Ammon's horn (tissue), 1 donor: ENCODE results near the gene ZNF714.
A peak's percentile ranks its signal among the peaks of the same experiment; 100 is the strongest.

Source experiments
- DNase-seq: peaks from one replicate; pipeline ENCODE4 v3.0.0-alpha.2; 2016; ENCODE audit warnings: low spot score

The ZNF714 gene

GRCh38 chr19:21082011-21082975, at the start of gene ZNF714:
Gene ZNF714 (plus strand): TSS chr19:21082203. CDS start chr19:21098269, 16,066 bp downstream.
- peak; percentile 93 for DNase-seq

GRCh38 chr19:21045028-21045427, 37.0 kb upstream of the ZNF714 start:
- no peak for DNase-seq

GRCh38 chr19:21046489-21046888, 35.5 kb upstream of the ZNF714 start:
- no peak for DNase-seq

- DNase-seq = no peak
These were observed 34.3 kb upstream of the ZNF714 start for GRCh38 chr19:21047716-21048115.

GRCh38 chr19:21052902-21053301, 29.1 kb upstream of the ZNF714 start:
- DNase-seq = no peak

GRCh38 chr19:21065336-21065735, 16.7 kb upstream of the ZNF714 start:
- no peak for DNase-seq

GRCh38 chr19:21084343-21084742, 2.3 kb downstream of the ZNF714 start:
- DNase-seq = no peak

GRCh38 chr19:21087871-21088270, 5.9 kb downstream of the ZNF714 start:
- no peak for DNase-seq

- DNase-seq = no peak
These were observed 10.1 kb downstream of the ZNF714 start for GRCh38 chr19:21092109-21092508.

GRCh38 chr19:21094347-21095025, 12.5 kb downstream of the ZNF714 start:
- no peak for DNase-seq

- no peak for DNase-seq
These were observed 16.3 kb downstream of the ZNF714 start for GRCh38 chr19:21098291-21098690.

- DNase-seq = no peak
These were observed 19.7 kb downstream of the ZNF714 start for GRCh38 chr19:21101521-21102242.

- no peak for DNase-seq
These were observed 27.1 kb downstream of the ZNF714 start for GRCh38 chr19:21109116-21109515.

GRCh38 chr19:21110183-21110582, 28.2 kb downstream of the ZNF714 start:
- DNase-seq = no peak

GRCh38 chr19:21115430-21115829, 33.4 kb downstream of the ZNF714 start:
- DNase-seq = no peak

- DNase-seq = no peak
These were observed 35.3 kb downstream of the ZNF714 start for GRCh38 chr19:21117041-21117907.

- DNase-seq = no peak
These were observed 44.1 kb downstream of the ZNF714 start for GRCh38 chr19:21126078-21126477.

- no peak for DNase-seq
These were observed 45.0 kb downstream of the ZNF714 start for GRCh38 chr19:21127001-21127400.

- no peak for DNase-seq
These were observed 45.9 kb downstream of the ZNF714 start for GRCh38 chr19:21127898-21128297.

- DNase-seq = no peak
These were observed 47.1 kb downstream of the ZNF714 start for GRCh38 chr19:21128901-21129698.
